WTC11 (cell line): ENCODE results near the gene RIOK2. TPM values are rescaled to one million over a fixed set of nuclear protein-coding genes. Genes with fewer than 3 reads are reported as not detected.
A peak's percentile ranks its signal among the peaks of the same experiment; 100 is the strongest.

Experiments
- CBFB ChIP-seq: sonication (generic); formaldehyde crosslinking; IDR thresholded peaks from 2 replicates; pipeline ENCODE4 v1.8.1; 2022; ENCODE audit warnings: mild to moderate bottlenecking, low read depth, missing genetic modification reagents
- CREB1 ChIP-seq: sonication (generic); formaldehyde crosslinking; IDR thresholded peaks from 2 replicates; pipeline ENCODE4 v1.8.0; 2023; ENCODE audit warnings: mild to moderate bottlenecking, missing genetic modification reagents
- CTCF ChIP-seq: fragments of 200-600 bp; IDR thresholded peaks from 2 replicates; pipeline ENCODE4 v1.8.0; 2022; ENCODE audit warnings: antibody characterized with exemption
- ELF4 ChIP-seq: sonication (generic); formaldehyde crosslinking; IDR thresholded peaks from 2 replicates; pipeline ENCODE4 v1.8.1; 2022; ENCODE audit warnings: low read depth, mild to moderate bottlenecking, moderate library complexity, missing genetic modification reagents
- ERG ChIP-seq: fragments of 250-450 bp; sonication (Bioruptor Pico); IDR thresholded peaks from 2 replicates; pipeline ENCODE4 v1.8.0; 2021; ENCODE audit warnings: mild to moderate bottlenecking
- ESRRA ChIP-seq: sonication (generic); formaldehyde crosslinking; IDR thresholded peaks from 2 replicates; pipeline ENCODE4 v1.8.1; 2022; ENCODE audit warnings: mild to moderate bottlenecking, missing genetic modification reagents, borderline replicate concordance
- FOXK1 ChIP-seq: sonication (generic); formaldehyde crosslinking; IDR thresholded peaks from 2 replicates; pipeline ENCODE4 v1.8.0; 2022; ENCODE audit warnings: mild to moderate bottlenecking, moderate library complexity, missing genetic modification reagents
- FOXP1 ChIP-seq: sonication (generic); formaldehyde crosslinking; IDR thresholded peaks from 2 replicates; pipeline ENCODE4 v1.8.0; 2022; ENCODE audit warnings: missing genetic modification reagents, mild to moderate bottlenecking, moderate library complexity, borderline replicate concordance
- GTF2I ChIP-seq: fragments of 250-450 bp; sonication (Bioruptor Pico); conservative IDR thresholded peaks from 2 replicates; pipeline ENCODE4 v1.4.0; 2021; ENCODE audit warnings: mild to moderate bottlenecking
- HMGA2 ChIP-seq: fragments of 250-450 bp; sonication (Bioruptor Pico); IDR thresholded peaks from 2 replicates; pipeline ENCODE4 v1.4.0; 2021; ENCODE audit warnings: mild to moderate bottlenecking, moderate library complexity
- JAZF1 ChIP-seq: fragments of 250-450 bp; sonication (Bioruptor Pico); IDR thresholded peaks from 2 replicates; pipeline ENCODE4 v1.9.0; 2021; ENCODE audit warnings: moderate library complexity, mild to moderate bottlenecking, inconsistent platforms
- NR1H2 ChIP-seq: sonication (generic); formaldehyde crosslinking; IDR thresholded peaks from 2 replicates; pipeline ENCODE4 v1.9.0; 2021; ENCODE audit warnings: mild to moderate bottlenecking, moderate library complexity, missing genetic modification reagents
- SMAD3 ChIP-seq: sonication (generic); formaldehyde crosslinking; IDR thresholded peaks from 2 replicates; pipeline ENCODE4 v1.8.0; 2022; ENCODE audit warnings: missing genetic modification reagents, mild to moderate bottlenecking, borderline replicate concordance
- SOX15 ChIP-seq: fragments of 250-450 bp; sonication (Bioruptor Pico); IDR thresholded peaks from 2 replicates; pipeline ENCODE4 v1.9.0; 2021; ENCODE audit warnings: mild to moderate bottlenecking
- TCF7 ChIP-seq: sonication (generic); formaldehyde crosslinking; IDR thresholded peaks from 2 replicates; pipeline ENCODE4 v1.8.0; 2022; ENCODE audit warnings: mild to moderate bottlenecking, low read depth, missing genetic modification reagents, moderate library complexity
- USF2 ChIP-seq: sonication (generic); formaldehyde crosslinking; IDR thresholded peaks from 2 replicates; pipeline ENCODE4 v1.8.1; 2023; ENCODE audit warnings: mild to moderate bottlenecking, missing genetic modification reagents, moderate library complexity
- ZBTB21 ChIP-seq: sonication (generic); formaldehyde crosslinking; IDR thresholded peaks from 2 replicates; pipeline ENCODE4 v1.8.1; 2023; ENCODE audit warnings: mild to moderate bottlenecking, missing genetic modification reagents, borderline replicate concordance
- ZBTB43 ChIP-seq: sonication (generic); formaldehyde crosslinking; IDR thresholded peaks from 2 replicates; pipeline ENCODE4 v1.8.1; 2023; ENCODE audit warnings: mild to moderate bottlenecking, missing genetic modification reagents
- ZMAT4 ChIP-seq: fragments of 250-450 bp; sonication (Bioruptor Pico); IDR thresholded peaks from 2 replicates; pipeline ENCODE4 v1.9.0; 2021; ENCODE audit warnings: mild to moderate bottlenecking
- ZNF121 ChIP-seq: sonication (generic); formaldehyde crosslinking; IDR thresholded peaks from 2 replicates; pipeline ENCODE4 v1.8.0; 2023; ENCODE audit warnings: missing genetic modification reagents
- ZNF138 ChIP-seq: sonication (generic); formaldehyde crosslinking; conservative IDR thresholded peaks from 2 replicates; pipeline ENCODE4 v1.8.1; 2022; ENCODE audit warnings: mild to moderate bottlenecking, moderate library complexity, missing genetic modification reagents
- ZNF219 ChIP-seq: sonication (generic); formaldehyde crosslinking; IDR thresholded peaks from 2 replicates; pipeline ENCODE4 v1.8.0; 2023; ENCODE audit warnings: missing genetic modification reagents, mild to moderate bottlenecking, borderline replicate concordance
- ZNF232 ChIP-seq: sonication (generic); formaldehyde crosslinking; IDR thresholded peaks from 2 replicates; pipeline ENCODE4 v1.8.0; 2022; ENCODE audit warnings: mild to moderate bottlenecking, missing genetic modification reagents
- ZNF263 ChIP-seq: sonication (generic); formaldehyde crosslinking; IDR thresholded peaks from 2 replicates; pipeline ENCODE4 v1.8.1; 2022; ENCODE audit warnings: low read depth, mild to moderate bottlenecking, moderate library complexity, missing genetic modification reagents
- ZNF281 ChIP-seq: sonication (generic); formaldehyde crosslinking; IDR thresholded peaks from 2 replicates; pipeline ENCODE4 v1.8.0; 2023; ENCODE audit warnings: mild to moderate bottlenecking, missing genetic modification reagents
- ZNF396 ChIP-seq: fragments of 250-450 bp; sonication (Bioruptor Pico); IDR thresholded peaks from 2 replicates; pipeline ENCODE4 v1.8.0; 2021; ENCODE audit warnings: mild to moderate bottlenecking, moderate library complexity, borderline replicate concordance
- ZNF423 ChIP-seq: fragments of 250-450 bp; sonication (Bioruptor Pico); IDR thresholded peaks from 2 replicates; pipeline ENCODE4 v2.1.2; 2022; ENCODE audit warnings: mild to moderate bottlenecking, moderate library complexity
- ZNF512 ChIP-seq: sonication (generic); formaldehyde crosslinking; IDR thresholded peaks from 2 replicates; pipeline ENCODE4 v1.8.1; 2022; ENCODE audit warnings: missing genetic modification reagents, borderline replicate concordance
- total RNA-seq: library from RNA; stranded (reverse); gene quantifications from 3 replicates; pipeline ENCODE4 v1.2.3, GENCODE V29; 2021

The RIOK2 gene
- total RNA-seq, 1 experiment from 2014 or later = 35.2 TPM

GRCh38 chr5:97183100-97183929 lies at the start of gene RIOK2 (continued):
- TF ChIP-seq USF2 (peak; percentile 75), GTF2I (CRISPR knock-in tag) (no peak), ZBTB21 (CRISPR knock-in tag) (no peak), SOX15 (CRISPR knock-in tag) (no peak), FOXP1 (CRISPR knock-in tag) (peak; percentile 87), ZNF396 (CRISPR knock-in tag) (no peak), ZNF138 (CRISPR knock-in tag) (no peak), CBFB (CRISPR knock-in tag) (no peak), TCF7 (CRISPR knock-in tag) (no peak), ZNF512 (0 out of 2 replicates have a peak, but pooled peaks have one; percentile 22), ERG (CRISPR knock-in tag) (no peak), ZBTB43 (CRISPR knock-in tag) (no peak), HMGA2 (CRISPR knock-in tag) (no peak), CTCF (no peak), NR1H2 (CRISPR knock-in tag) (no peak), ZMAT4 (CRISPR knock-in tag) (no peak), ZNF232 (peak; percentile 89; the same call in 1 of the 2 replicates), ZNF423 (CRISPR knock-in tag) (no peak), ZNF263 (CRISPR knock-in tag) (no peak), JAZF1 (CRISPR knock-in tag) (no peak), CREB1 (no peak), FOXK1 (peak; percentile 77; the same call in 1 of the 2 replicates), ZNF121 (CRISPR knock-in tag) (no peak), ZNF219 (CRISPR knock-in tag) (0 out of 2 replicates have a peak, but pooled peaks have one; percentile 20), SMAD3 (CRISPR knock-in tag) (peak; percentile 95), ESRRA (CRISPR knock-in tag) (0 out of 2 replicates have a peak, but pooled peaks have one; percentile 65), ZNF281 (CRISPR knock-in tag) (peak; percentile 62; the same call in 1 of the 2 replicates), ELF4 (no peak)
